GM12878 (cell line): Measurements from ENCODE around the gene SNHG17. TPM values are rescaled to one million over a fixed set of nuclear protein-coding genes. Genes with fewer than 3 reads are reported as not detected.

Source experiments
- ATAC-seq: fragments of 200-7000 bp; cut with Tn5 transposase; 3 replicates; pipeline ENCODE4 v1.9.1; 2020; ENCODE audit warnings: mild to moderate bottlenecking, moderate library complexity
- BruUV-seq: library from RNA; stranded (reverse); fragments of 400-500 nt; replicated peaks from 2 replicates; lab custom pipeline; 2021; lab: Mats Ljungman, UMichigan
- CTCF ChIA-PET: fragments of 300-600 bp; sonication (Branson Sonifier 250); formaldehyde crosslinking; extraction: SDS; loops from one replicate; lab custom pipeline; 2021; ENCODE audit warnings: inconsistent platforms; lab: Yijun Ruan, JAX
- POLR2A ChIA-PET: fragments of 350-600 bp; formaldehyde crosslinking; extraction: SDS; loops from one replicate; lab custom pipeline; 2021; ENCODE audit warnings: inconsistent platforms; lab: Charles Lee
- RAD21 ChIA-PET: fragments of 300-600 bp; sonication (Branson Sonifier 250); formaldehyde crosslinking; loops from one replicate; lab custom pipeline; 2023; ENCODE audit warnings: antibody characterized with exemption; ENCODE audit not compliant: unreplicated experiment; lab: Charles Lee
- SMC1A ChIA-PET: fragments of 300-600 bp; sonication (Branson Sonifier 250); formaldehyde crosslinking; loops from one replicate; lab custom pipeline; 2023; ENCODE audit not compliant: unreplicated experiment, uncharacterized antibody; lab: Charles Lee
- DNase-seq: peaks from one replicate; pipeline ENCODE4 v3.0.0-alpha.2; 2011; ENCODE audit warnings: low read depth, low spot score
- FAIRE-seq: peaks from 3 replicates; lab custom pipeline; 2011; peaks lifted over from hg19 to GRCh38; lab: Jason Lieb, UNC
- H2AFZ ChIP-seq: 2 replicates; pipeline ENCODE4 v1.6.0; 2011; ENCODE audit warnings: low read depth, low read length, control low read depth; ENCODE audit not compliant: control insufficient read depth
- H3K27ac ChIP-seq: 2 replicates; pipeline ENCODE4 v1.5.1; 2011; ENCODE audit warnings: control low read depth; ENCODE audit not compliant: control insufficient read depth, insufficient read depth
- H3K27me3 ChIP-seq, 2 experiments: replicated peaks in 1 of 2; 2 replicates each; pipeline versions ENCODE4 v1.6.0 to v1.6.1; 2011; ENCODE audit warnings: low read length in 1 of 2; ENCODE audit not compliant: control insufficient read depth in 2 of 2, insufficient read depth in 2 of 2
- H3K36me3 ChIP-seq, 2 experiments: 2 replicates each; pipeline ENCODE4 v1.5.1; 2011; ENCODE audit warnings: low read length in 1 of 2; ENCODE audit not compliant: control insufficient read depth in 2 of 2, insufficient read depth in 2 of 2
- H3K4me1 ChIP-seq: 2 replicates; pipeline ENCODE4 v1.6.1; 2011; ENCODE audit warnings: mild to moderate bottlenecking, low read length, moderate library complexity, mixed read lengths; ENCODE audit not compliant: control insufficient read depth, insufficient read depth
- H3K4me2 ChIP-seq: 2 replicates; pipeline ENCODE4 v1.6.0; 2011; ENCODE audit warnings: control low read depth; ENCODE audit not compliant: control insufficient read depth, insufficient read depth
- H3K4me3 ChIP-seq: fragments of 200-600 bp; sonication (generic); 2 replicates; pipeline ENCODE4 v1.5.1; 2016
- H3K79me2 ChIP-seq: 2 replicates; pipeline ENCODE4 v1.6.0; 2011; ENCODE audit warnings: low read length; ENCODE audit not compliant: control insufficient read depth, insufficient read depth
- H3K9ac ChIP-seq: 2 replicates; pipeline ENCODE4 v1.8.0; 2011; ENCODE audit warnings: low read length, control low read depth, mixed read lengths; ENCODE audit not compliant: control insufficient read depth, insufficient read depth
- H3K9me3 ChIP-seq: replicated peaks from 3 replicates; pipeline ENCODE4 v1.5.1; 2011; ENCODE audit warnings: mild to moderate bottlenecking, low read length; ENCODE audit not compliant: control insufficient read depth, insufficient read depth
- H4K20me1 ChIP-seq: 2 replicates; pipeline ENCODE4 v1.6.0; 2011; ENCODE audit not compliant: control insufficient read depth, insufficient read depth
- CBFB ChIP-seq: IDR thresholded peaks from 2 replicates; pipeline ENCODE4 v1.6.1; 2016; ENCODE audit warnings: antibody characterized with exemption, low read depth
- HDAC2 ChIP-seq: fragments of 200-600 bp; sonication (generic); IDR thresholded peaks from 2 replicates; pipeline ENCODE4 v1.6.1; 2017
- MXI1 ChIP-seq: fragments of 150-350 bp; IDR thresholded peaks from 2 replicates; pipeline ENCODE4 v1.6.1; 2011; ENCODE audit warnings: low read depth, mild to moderate bottlenecking, inconsistent platforms, low read length, improper control_type of control experiment
- PAX8 ChIP-seq: fragments of 450-650 bp; IDR thresholded peaks from 2 replicates; pipeline ENCODE4 v1.6.1; 2017; ENCODE audit warnings: mild to moderate bottlenecking, moderate library complexity
- STAT3 ChIP-seq: IDR thresholded peaks from 2 replicates; pipeline ENCODE4 v1.6.1; 2011; ENCODE audit warnings: low read depth, low read length, improper control_type of control experiment
- ZSCAN29 ChIP-seq: fragments of 450-650 bp; IDR thresholded peaks from 2 replicates; pipeline ENCODE4 v1.6.1; 2017; ENCODE audit warnings: mild to moderate bottlenecking, moderate library complexity
- WGBS: methylation state at CpG from one replicate; pipeline ENCODE4 v1.1.6; 2016; ENCODE audit warnings: low lambda C conversion rate; ENCODE audit not compliant: insufficient replicate concordance, insufficient coverage; ENCODE audit errors: missing lambda C conversion rate; 5-methylcytosine and 5-hydroxymethylcytosine counted together
- in situ Hi-C: fragments of 300-500 bp; cut with MboI; formaldehyde crosslinking; loops from 9 replicates; pipeline ENCODE4 v1.14.3; 2018; ENCODE audit warnings: mixed read lengths
- intact Hi-C: fragments of 100-400 bp; cut with micrococcal nuclease; formaldehyde crosslinking; loops from one replicate; pipeline ENCODE4 v1.14.2; 2022; ENCODE audit not compliant: unreplicated experiment
- polyA plus RNA-seq, 11 experiments: library from polyadenylated mRNA; depleted of rRNA in 4 of 11; unstranded in 6 of 11; stranded (reverse) in 5 of 11; fragments of >200 nt; fragmentation: Nextera tagmentation in 4 of 11; fragmentation: Illumina TruSeq in 1 of 11; extraction: Ambion mirVana in 4 of 11; extraction: Trizol in 1 of 11; gene quantifications; 1 replicate in 1 of 11; 2 replicates in 10 of 11; pipeline versions ENCODE4 v1.2.1 to v1.2.3, GENCODE V29; 2011 to 2016; ENCODE audit warnings: inconsistent platforms in 2 of 11, missing spikeins in 2 of 11, low read depth in 1 of 11
- small RNA-seq: library from RNA; depleted of rRNA; stranded (forward); fragments of <200 nt; gene quantifications from one replicate; pipeline ENCODE3, GENCODE V24; 2014
- total RNA-seq, 4 experiments: library from RNA; depleted of rRNA in 3 of 4; stranded (reverse); fragments of >200 nt in 3 of 4; fragmentation: Illumina TruSeq in 1 of 4; extraction: Trizol in 1 of 4; gene quantifications; 2 replicates each; pipeline versions ENCODE4 v1.2.1 to v1.2.3, GENCODE V29; 2013 to 2021
- TF ChIP-seq, protein P1 (sequence below): fragments of 450-650 bp; formaldehyde crosslinking; IDR thresholded peaks from 2 replicates; pipeline ENCODE4 v1.4.0; 2020; ENCODE audit warnings: mild to moderate bottlenecking, moderate library complexity

Gene SNHG17
- total and polyA plus RNA-seq, 10 of the 15 experiments (the other 5 are each of a cell fraction or from before 2014, with no cell fraction given): 20.8 to 63.0 (median 33.9) TPM

DNA sequence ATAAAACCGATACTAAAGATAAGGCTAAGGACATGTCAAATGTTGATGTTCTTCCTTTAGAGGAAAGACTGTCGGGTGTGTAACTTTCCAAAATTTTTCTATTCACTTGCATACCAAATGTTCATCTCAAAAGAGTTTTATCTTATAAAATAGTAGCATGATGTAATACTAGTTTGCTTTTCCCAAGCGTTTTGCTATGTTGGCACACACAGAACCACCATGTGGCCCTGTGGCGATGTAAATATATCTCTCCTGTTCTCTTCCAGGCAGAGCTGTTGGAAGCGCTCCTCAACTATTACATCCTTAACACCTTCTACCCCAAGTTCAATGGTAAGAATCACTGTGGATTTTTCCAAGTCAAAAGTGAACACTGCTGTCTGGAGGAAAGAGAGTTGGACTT, 62.3 kb downstream of the SNHG17 start:
- ChIA-PET RAD21 (no interaction called here), CTCF (interaction anchor here (1.2 kb wide), 1 partner anchor 11 kb away, joined by 3 read pairs; no protein-coding TSS in a partner anchor)
- Histone ChIP-seq H4K20me1 (no peaks in the 10 kb centered on the region), H3K9ac (no peak overlapping the region)
- no peak for FAIRE-seq
- no peak for TF ChIP-seq PAX8
- TF ChIP-seq MXI1: no peak
- no peak for TF ChIP-seq HDAC2
- no peak for TF ChIP-seq CBFB
- TF ChIP-seq ZSCAN29: no peak
- no peak for TF ChIP-seq STAT3
- TF ChIP-seq, protein P1, sequence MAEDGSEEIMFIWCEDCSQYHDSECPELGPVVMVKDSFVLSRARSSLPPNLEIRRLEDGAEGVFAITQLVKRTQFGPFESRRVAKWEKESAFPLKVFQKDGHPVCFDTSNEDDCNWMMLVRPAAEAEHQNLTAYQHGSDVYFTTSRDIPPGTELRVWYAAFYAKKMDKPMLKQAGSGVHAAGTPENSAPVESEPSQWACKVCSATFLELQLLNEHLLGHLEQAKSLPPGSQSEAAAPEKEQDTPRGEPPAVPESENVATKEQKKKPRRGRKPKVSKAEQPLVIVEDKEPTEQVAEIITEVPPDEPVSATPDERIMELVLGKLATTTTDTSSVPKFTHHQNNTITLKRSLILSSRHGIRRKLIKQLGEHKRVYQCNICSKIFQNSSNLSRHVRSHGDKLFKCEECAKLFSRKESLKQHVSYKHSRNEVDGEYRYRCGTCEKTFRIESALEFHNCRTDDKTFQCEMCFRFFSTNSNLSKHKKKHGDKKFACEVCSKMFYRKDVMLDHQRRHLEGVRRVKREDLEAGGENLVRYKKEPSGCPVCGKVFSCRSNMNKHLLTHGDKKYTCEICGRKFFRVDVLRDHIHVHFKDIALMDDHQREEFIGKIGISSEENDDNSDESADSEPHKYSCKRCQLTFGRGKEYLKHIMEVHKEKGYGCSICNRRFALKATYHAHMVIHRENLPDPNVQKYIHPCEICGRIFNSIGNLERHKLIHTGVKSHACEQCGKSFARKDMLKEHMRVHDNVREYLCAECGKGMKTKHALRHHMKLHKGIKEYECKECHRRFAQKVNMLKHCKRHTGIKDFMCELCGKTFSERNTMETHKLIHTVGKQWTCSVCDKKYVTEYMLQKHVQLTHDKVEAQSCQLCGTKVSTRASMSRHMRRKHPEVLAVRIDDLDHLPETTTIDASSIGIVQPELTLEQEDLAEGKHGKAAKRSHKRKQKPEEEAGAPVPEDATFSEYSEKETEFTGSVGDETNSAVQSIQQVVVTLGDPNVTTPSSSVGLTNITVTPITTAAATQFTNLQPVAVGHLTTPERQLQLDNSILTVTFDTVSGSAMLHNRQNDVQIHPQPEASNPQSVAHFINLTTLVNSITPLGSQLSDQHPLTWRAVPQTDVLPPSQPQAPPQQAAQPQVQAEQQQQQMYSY (CRISPR knock-in tag): no peak
- TF ChIP-seq, all 136 proteins: peak for 0
- Histone ChIP-seq H3K4me3 (no peak overlapping the region), H3K4me2 (no peak overlapping the region), H3K36me3 (no peaks in the 10 kb centered on the region), H3K27me3 (no peaks in the 10 kb centered on the region; a peak in 2 of 4 replicates), H3K9me3 (no peaks in the 10 kb centered on the region), H3K79me2 (no peaks in the 10 kb centered on the region), H3K4me1 (no peaks in the 10 kb centered on the region), H3K27ac (no peak overlapping the region), H2AFZ (no peak overlapping the region)
- DNase-seq (no peak), ATAC-seq (no peak)
- intact Hi-C loops (no loop called here), in situ Hi-C loops (no loop called here)
- 40% methylated on average over 5 of the region's 5 CpGs for WGBS
- POLR2A ChIA-PET: no interaction called here
- BruUV-seq: no TSS peak
- SMC1A ChIA-PET: no interaction called here

Small RNA genes within 50 kb of the gene (small RNA-seq; reads per million reads assigned to genes)
- gene RF00056: not detected
- gene SNORA60: 2.4 reads per million, percentile 68 among the genes with 10 or more reads in this experiment
- gene SNORA71A: 10.4 reads per million, percentile 95 among the genes with 10 or more reads in this experiment
- 13.0 reads per million, percentile 96 among the genes with 10 or more reads in this experiment for gene SNORA71B
- 3.0 reads per million, percentile 75 among the genes with 10 or more reads in this experiment for gene SNORA71C
- 350 reads per million, percentile 99 among the genes with 10 or more reads in this experiment for gene SNORA71D
- not detected for gene SNORA71E

Other genes starting within 250 kb of the SNHG17 start
- gene KIAA1755, start 174.6 kb downstream of the SNHG17 start, total RNA-seq (2014; rRNA removed): not detected in 2 replicates
- gene KIAA1755, start 174.6 kb downstream of the SNHG17 start, total RNA-seq (2014; rRNA removed; fragmentation: Illumina TruSeq; extraction: Trizol): not detected in 2 replicates
- gene KIAA1755, start 174.6 kb downstream of the SNHG17 start, total RNA-seq (2021): not detected in 2 replicates
- not detected in 2 replicates for gene KIAA1755, start 174.6 kb downstream of the SNHG17 start, polyA plus RNA-seq (2011; rRNA removed)
- gene KIAA1755, start 174.6 kb downstream of the SNHG17 start, polyA plus RNA-seq (2014; fragmentation: Illumina TruSeq; extraction: Trizol): not detected in 2 replicates
- gene KIAA1755, start 174.6 kb downstream of the SNHG17 start, polyA plus RNA-seq (2014; fragmentation: Nextera tagmentation; extraction: Ambion mirVana): not detected
- gene KIAA1755, start 174.6 kb downstream of the SNHG17 start, polyA plus RNA-seq (2014; rRNA removed): not detected in 2 replicates
- not detected for gene KIAA1755, start 174.6 kb downstream of the SNHG17 start, polyA plus RNA-seq (2016; fragmentation: Nextera tagmentation; extraction: Ambion mirVana)
- not detected in 2 replicates for gene BPI, start 131.2 kb downstream of the SNHG17 start, total RNA-seq (2014; rRNA removed)
- gene BPI, start 131.2 kb downstream of the SNHG17 start, total RNA-seq (2014; rRNA removed; fragmentation: Illumina TruSeq; extraction: Trizol): not detected in 2 replicates
- gene BPI, start 131.2 kb downstream of the SNHG17 start, total RNA-seq (2021): not detected in 2 replicates
- not detected in 2 replicates for gene BPI, start 131.2 kb downstream of the SNHG17 start, polyA plus RNA-seq (2011; rRNA removed)
- not detected in 2 replicates for gene BPI, start 131.2 kb downstream of the SNHG17 start, polyA plus RNA-seq (2014; fragmentation: Illumina TruSeq; extraction: Trizol)
- not detected for gene BPI, start 131.2 kb downstream of the SNHG17 start, polyA plus RNA-seq (2014; fragmentation: Nextera tagmentation; extraction: Ambion mirVana)
- not detected in 2 replicates for gene BPI, start 131.2 kb downstream of the SNHG17 start, polyA plus RNA-seq (2014; rRNA removed)
- not detected for gene BPI, start 131.2 kb downstream of the SNHG17 start, polyA plus RNA-seq (2016; fragmentation: Nextera tagmentation; extraction: Ambion mirVana)
- not detected in 2 replicates for gene LBP, start 88.8 kb downstream of the SNHG17 start, total RNA-seq (2014; rRNA removed)
- not detected in 2 replicates for gene LBP, start 88.8 kb downstream of the SNHG17 start, total RNA-seq (2014; rRNA removed; fragmentation: Illumina TruSeq; extraction: Trizol)
- gene LBP, start 88.8 kb downstream of the SNHG17 start, total RNA-seq (2021): 0.10 and 0.16 TPM in 2 replicates
- gene LBP, start 88.8 kb downstream of the SNHG17 start, polyA plus RNA-seq (2011; rRNA removed): 0.04 TPM in 1 of 2 replicates, not detected in the other
- gene LBP, start 88.8 kb downstream of the SNHG17 start, polyA plus RNA-seq (2014; fragmentation: Illumina TruSeq; extraction: Trizol): not detected in 2 replicates
- gene LBP, start 88.8 kb downstream of the SNHG17 start, polyA plus RNA-seq (2014; fragmentation: Nextera tagmentation; extraction: Ambion mirVana): not detected
- gene LBP, start 88.8 kb downstream of the SNHG17 start, polyA plus RNA-seq (2014; rRNA removed): not detected in 2 replicates
- not detected for gene LBP, start 88.8 kb downstream of the SNHG17 start, polyA plus RNA-seq (2016; fragmentation: Nextera tagmentation; extraction: Ambion mirVana)
- gene RALGAPB, start 37.5 kb upstream of the SNHG17 start, total RNA-seq (2014; rRNA removed): 17.9 and 20.8 TPM in 2 replicates
- 17.3 and 17.6 TPM in 2 replicates for gene RALGAPB, start 37.5 kb upstream of the SNHG17 start, total RNA-seq (2014; rRNA removed; fragmentation: Illumina TruSeq; extraction: Trizol)
- gene RALGAPB, start 37.5 kb upstream of the SNHG17 start, total RNA-seq (2021): 19.6 and 21.4 TPM in 2 replicates
- gene RALGAPB, start 37.5 kb upstream of the SNHG17 start, polyA plus RNA-seq (2011; rRNA removed): 18.1 and 19.4 TPM in 2 replicates
- gene RALGAPB, start 37.5 kb upstream of the SNHG17 start, polyA plus RNA-seq (2014; fragmentation: Illumina TruSeq; extraction: Trizol): 23.2 and 30.7 TPM in 2 replicates
- gene RALGAPB, start 37.5 kb upstream of the SNHG17 start, polyA plus RNA-seq (2014; fragmentation: Nextera tagmentation; extraction: Ambion mirVana): 1 to 10 TPM; 3.7 to 4.2 TPM
- gene RALGAPB, start 37.5 kb upstream of the SNHG17 start, polyA plus RNA-seq (2014; rRNA removed): 13.6 and 14.9 TPM in 2 replicates
- gene RALGAPB, start 37.5 kb upstream of the SNHG17 start, polyA plus RNA-seq (2016; fragmentation: Nextera tagmentation; extraction: Ambion mirVana): 10 to 100 TPM; 11.5 to 11.7 TPM
- gene ADIG, start 145.9 kb upstream of the SNHG17 start, total RNA-seq (2014; rRNA removed): not detected in 2 replicates
- not detected in 2 replicates for gene ADIG, start 145.9 kb upstream of the SNHG17 start, total RNA-seq (2014; rRNA removed; fragmentation: Illumina TruSeq; extraction: Trizol)
- gene ADIG, start 145.9 kb upstream of the SNHG17 start, total RNA-seq (2021): not detected in 2 replicates
- not detected in 2 replicates for gene ADIG, start 145.9 kb upstream of the SNHG17 start, polyA plus RNA-seq (2011; rRNA removed)
- not detected in 2 replicates for gene ADIG, start 145.9 kb upstream of the SNHG17 start, polyA plus RNA-seq (2014; fragmentation: Illumina TruSeq; extraction: Trizol)
- gene ADIG, start 145.9 kb upstream of the SNHG17 start, polyA plus RNA-seq (2014; fragmentation: Nextera tagmentation; extraction: Ambion mirVana): not detected
- gene ADIG, start 145.9 kb upstream of the SNHG17 start, polyA plus RNA-seq (2014; rRNA removed): not detected in 2 replicates
- not detected for gene ADIG, start 145.9 kb upstream of the SNHG17 start, polyA plus RNA-seq (2016; fragmentation: Nextera tagmentation; extraction: Ambion mirVana)
- 0.06 TPM in 1 of 2 replicates, not detected in the other for gene ARHGAP40, start 166.5 kb upstream of the SNHG17 start, total RNA-seq (2014; rRNA removed)
- gene ARHGAP40, start 166.5 kb upstream of the SNHG17 start, total RNA-seq (2014; rRNA removed; fragmentation: Illumina TruSeq; extraction: Trizol): not detected in 2 replicates
- not detected in 2 replicates for gene ARHGAP40, start 166.5 kb upstream of the SNHG17 start, total RNA-seq (2021)
- gene ARHGAP40, start 166.5 kb upstream of the SNHG17 start, polyA plus RNA-seq (2011; rRNA removed): 0.07 and 0.19 TPM in 2 replicates
- gene ARHGAP40, start 166.5 kb upstream of the SNHG17 start, polyA plus RNA-seq (2014; fragmentation: Illumina TruSeq; extraction: Trizol): not detected in 2 replicates
- gene ARHGAP40, start 166.5 kb upstream of the SNHG17 start, polyA plus RNA-seq (2014; fragmentation: Nextera tagmentation; extraction: Ambion mirVana): not detected
- not detected in 2 replicates for gene ARHGAP40, start 166.5 kb upstream of the SNHG17 start, polyA plus RNA-seq (2014; rRNA removed)
- not detected for gene ARHGAP40, start 166.5 kb upstream of the SNHG17 start, polyA plus RNA-seq (2016; fragmentation: Nextera tagmentation; extraction: Ambion mirVana)